Stimulated activated CD8-positive, alpha-beta memory T cell treated with anti-CD3 and anti-CD28 coated beads, Interleukin-15, amount 100 ng/mL, for 48 hours (primary cell): ENCODE measurements around the gene CCL19.
"Not testable (repeated sequence)": the region's sequence is repeated elsewhere in the genome, so short reads cannot be mapped to it uniquely, and the experiment has no call there.

Experiments used
- DNase-seq, 2 donors: peaks; one replicate each; pipeline ENCODE4 v3.0.0-alpha.2; 2020; ENCODE audit warnings: low read depth in 2 of 2

Gene CCL19

DNA sequence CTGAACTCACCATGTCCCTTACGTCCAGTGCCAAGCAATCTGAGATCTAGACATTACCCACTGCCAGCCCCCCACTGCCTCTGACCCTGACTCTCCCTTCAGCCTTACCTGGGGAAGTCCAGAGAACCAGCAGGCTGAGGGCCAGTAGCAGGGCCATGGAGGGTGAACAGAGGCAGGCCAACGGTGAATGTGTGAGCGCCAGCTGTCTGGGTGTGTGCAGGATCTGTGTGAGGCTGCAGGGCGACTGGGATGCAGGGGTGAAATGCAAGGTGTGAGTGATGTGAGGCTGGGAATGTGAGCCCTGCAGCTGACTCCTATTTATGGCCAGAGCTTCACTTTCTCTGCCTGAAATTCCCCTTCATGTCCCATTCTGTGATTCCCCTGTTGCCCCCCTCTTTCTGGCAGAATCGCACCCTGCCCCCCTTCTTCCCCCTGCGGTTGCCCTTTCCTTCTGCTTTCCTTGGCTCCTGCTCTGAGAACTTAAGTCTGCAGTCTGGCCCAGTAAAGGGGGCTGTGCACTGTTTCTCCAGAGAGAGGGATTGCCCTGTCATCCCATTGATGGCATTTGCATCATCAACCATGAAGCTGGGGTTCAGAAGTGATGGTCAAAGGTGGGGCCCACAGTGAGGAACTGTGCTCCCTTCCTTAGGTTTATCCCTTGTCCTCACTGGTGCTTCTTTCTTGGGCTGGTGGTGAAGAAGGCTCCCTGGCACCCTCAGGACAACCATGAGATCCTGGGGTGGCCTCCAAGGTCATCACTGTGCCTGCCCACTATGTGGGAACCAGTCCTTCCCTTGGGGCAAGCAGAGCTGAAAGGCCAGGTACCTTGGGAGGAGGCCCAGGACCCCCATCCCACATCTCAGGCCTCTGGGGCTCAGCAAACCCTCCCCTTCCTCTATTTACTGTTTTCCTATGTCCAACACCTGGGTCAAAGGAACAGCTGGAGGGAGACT lies at the start of gene CCL19:
CCL19 (minus strand) TSS at position 294 of the 953 bp plus-strand sequence; CDS start at position 157, 137 bp downstream.
- DNase-seq: no peak

DNA sequence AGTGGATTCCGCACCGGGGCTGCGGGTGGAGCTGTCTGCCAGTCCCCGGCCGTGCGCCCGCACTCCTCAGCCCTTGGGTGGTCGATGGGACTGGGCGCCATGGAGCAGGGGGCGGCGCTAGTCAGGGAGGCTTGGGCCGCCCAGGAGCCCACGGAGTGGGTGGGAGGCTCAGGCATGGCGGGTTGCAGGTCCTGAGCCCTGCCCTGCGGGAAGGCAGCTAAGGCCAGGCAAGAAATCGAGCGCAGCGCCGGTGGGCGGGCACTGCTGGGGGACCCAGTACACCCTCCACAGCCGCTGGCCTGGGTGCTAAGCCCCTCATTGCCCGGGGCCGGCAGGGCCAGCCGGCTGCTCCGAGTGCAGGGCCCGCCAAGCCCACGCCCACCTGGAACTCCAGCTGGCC lies 49.1 kb upstream of the CCL19 start:
- DNase-seq: not testable (repeated sequence)

DNA sequence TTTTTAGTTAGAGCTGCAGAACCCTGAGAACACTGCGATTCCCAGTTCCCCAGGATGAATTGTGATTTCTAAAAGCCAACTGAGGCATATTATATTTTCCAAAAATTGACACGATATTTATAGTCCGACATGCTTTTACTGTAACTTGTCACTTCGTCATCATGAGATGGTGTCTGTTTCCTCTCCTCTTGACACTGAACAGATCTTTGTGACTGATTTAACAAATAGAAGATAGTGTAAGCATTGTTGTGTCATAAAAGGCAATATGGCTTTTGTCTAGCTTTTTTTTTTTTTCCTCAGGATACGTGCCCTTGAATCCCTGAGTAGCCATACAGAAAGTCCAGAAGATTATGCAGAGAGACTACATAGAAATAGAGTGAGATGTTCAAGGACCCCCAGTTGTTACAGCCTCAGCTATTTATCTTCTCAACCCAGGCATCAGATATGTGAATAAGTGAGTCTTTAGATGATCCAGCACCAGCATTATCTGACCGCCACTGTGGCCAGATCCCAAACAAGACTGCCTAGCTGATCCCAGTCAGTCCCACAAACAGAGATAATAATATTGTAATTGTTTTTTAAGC lies 46.7 kb upstream of the CCL19 start:
- no peak for DNase-seq

DNA sequence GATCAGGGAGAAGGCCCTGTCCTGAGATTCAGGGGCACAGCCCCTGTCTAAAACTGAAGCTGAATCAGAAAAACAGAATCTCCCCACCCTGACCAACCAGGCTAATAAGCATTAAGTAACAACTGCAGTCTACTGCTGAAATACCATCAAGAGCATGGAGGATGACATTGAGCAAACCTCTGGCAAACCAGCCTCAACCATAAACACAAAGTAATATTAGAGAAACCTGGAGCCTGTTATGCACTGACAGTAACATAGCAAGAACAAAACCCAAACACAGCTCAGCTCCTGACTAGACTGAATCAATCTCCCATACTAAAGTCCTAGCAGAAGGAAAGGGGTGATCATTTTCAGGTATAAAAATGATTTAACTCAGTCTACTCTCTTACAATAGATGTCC lies 43.6 kb upstream of the CCL19 start:
- DNase-seq: no peak

DNA sequence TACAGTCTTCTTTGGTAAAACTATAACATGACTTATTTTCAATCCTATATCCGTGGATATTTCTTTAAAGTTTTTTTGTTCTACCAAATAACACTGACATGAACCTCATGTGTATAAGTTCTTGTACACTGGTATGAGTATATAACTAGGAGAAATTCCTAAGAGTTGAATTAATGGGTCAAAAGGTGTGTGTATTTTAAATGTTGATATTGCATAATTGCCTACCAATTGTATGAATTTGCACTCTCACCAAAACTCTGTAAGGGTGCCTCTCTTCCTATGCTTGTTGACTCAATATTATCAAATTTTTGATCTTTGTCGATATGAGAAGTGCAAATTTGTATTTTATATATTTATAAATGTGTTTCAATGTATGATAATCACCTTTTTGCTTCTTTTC lies 41.8 kb upstream of the CCL19 start:
- no peak for DNase-seq

DNA sequence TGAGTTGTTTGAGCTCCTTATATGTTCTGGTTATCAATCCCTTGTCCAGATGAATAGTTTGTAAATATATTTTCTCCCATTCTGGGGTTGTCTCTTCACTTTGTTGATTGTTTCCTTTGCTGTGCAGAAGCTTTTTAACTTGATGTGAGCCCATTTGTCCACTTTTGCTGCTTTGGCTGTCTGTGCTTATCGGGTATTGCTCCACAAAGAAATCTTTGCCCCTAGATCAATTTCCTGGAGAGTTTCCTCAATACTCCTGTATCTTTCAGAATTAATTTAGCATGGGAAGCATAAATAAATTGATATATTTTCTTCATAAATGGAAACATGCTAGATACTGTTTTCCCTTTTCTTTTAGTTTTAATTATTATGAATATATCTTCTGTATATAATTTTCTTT lies 41.4 kb upstream of the CCL19 start:
- DNase-seq: no peak

DNA sequence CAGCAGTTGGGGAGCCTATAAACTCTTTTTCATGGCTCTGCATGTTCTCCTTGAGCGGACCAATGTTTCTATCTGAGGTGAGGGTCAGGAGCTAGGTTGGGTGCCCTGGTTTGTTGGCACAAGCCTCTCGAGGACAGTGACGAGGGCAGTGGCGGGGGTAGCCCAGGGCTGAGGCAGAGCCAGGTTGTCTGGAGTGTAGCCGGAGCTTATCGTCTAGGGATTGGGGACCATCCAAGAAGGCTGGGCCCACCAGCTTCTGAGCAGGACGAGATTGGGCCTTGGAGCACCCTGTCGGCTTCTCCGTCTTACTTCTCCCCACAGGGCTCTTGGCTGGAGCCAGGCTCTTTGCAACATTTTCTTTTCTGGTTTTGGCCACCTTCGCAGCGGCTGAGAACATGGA lies 32.1 kb upstream of the CCL19 start:
- DNase-seq: no peak

DNA sequence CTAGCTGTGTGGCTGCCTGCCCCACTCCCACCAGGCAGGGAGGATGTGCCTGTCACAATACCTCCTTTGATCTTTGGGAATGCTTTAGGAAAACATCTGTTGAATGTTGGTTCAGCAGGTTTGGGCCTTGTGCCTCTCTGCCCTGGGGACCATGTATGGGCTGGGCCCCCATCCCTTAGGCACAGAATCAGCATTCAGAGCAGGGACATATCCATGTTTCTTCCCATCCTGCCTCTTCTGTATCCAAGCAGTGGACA lies 28.6 kb upstream of the CCL19 start:
- DNase-seq: not testable (repeated sequence)

DNA sequence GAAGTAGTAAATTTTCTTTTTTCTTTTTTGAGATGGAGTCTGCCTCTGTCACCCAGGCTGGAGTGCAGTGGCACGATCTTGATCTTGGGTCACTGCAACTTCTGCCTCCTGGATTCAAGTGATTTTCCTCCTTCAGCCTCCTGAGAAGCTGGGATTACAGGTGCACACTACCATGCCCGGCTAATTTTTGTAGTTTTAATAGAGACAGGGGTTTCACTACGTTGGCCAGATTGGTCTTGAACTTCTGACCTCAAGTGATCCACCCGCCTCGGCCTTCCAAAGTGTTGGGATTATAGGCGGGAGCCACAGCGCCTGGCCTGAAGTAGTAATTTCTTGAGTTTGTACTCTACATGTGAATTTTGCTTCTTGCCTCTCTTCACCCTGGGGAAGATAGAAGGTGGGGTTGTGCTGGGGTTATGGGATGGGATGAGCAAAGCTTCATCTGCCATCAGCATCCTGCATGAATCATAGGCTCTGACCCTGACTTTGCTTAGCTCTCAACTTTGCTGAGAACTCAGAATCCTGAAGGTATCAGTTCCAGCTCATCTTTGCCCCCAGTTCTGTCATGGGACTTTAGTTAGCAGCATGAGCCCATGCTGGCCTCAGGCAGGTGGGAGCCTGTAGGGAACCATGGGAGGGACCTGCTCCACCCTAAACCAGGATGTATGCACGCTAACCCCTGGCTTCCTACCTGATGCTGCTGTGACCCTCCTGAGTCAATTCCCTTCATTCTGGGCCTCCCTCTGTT lies 28.1 kb upstream of the CCL19 start:
- DNase-seq: no peak

DNA sequence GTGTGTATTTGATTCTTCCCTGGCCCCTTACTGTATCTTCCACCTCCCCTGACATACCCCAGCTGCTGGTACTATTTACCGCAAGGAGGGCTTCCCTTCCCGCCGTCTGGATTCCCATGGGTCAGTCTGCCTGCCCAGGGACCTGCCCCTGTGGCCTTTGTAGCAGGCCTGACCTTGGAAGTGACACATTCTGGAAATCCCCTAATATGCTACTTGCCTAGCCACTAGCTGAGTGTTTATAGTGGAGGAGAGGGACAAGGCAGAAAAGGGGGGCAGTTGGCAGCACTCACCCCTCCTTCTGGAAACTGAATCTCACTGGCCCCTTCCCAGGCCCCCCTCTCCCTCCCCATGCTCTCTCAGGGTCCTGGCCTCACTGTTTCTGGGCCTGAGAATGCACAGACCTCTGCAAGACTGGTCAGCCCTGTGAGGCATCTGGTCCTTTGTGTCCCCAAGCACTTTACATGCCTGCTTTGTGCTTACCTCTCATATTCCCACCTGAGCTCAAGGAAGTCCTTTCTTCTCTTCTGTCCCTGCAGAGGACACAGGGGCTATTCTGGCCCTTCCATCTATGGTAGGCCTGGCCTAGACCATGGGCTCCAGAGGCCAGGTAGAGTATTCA lies 27.0 kb upstream of the CCL19 start:
- DNase-seq: no peak

DNA sequence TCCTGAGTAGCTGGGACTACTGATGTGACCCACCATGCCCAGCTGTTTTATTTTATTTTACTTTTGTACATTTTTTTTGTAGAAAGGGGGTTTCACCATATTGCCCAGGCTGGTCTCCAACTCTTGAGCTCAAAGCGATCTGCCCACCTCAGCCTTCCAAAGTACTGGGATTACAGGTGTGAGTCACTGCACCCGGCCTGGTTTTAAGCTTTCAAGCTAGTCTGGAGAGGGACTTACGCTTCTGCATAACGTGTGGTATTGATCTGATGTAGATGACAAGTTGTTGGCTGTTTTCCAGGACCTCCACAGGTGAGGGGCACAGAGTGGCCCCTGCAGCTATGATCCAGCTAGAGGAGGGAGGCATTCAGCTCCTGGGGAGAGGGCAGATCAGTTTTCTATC lies 25.6 kb upstream of the CCL19 start:
- no peak for DNase-seq

DNA sequence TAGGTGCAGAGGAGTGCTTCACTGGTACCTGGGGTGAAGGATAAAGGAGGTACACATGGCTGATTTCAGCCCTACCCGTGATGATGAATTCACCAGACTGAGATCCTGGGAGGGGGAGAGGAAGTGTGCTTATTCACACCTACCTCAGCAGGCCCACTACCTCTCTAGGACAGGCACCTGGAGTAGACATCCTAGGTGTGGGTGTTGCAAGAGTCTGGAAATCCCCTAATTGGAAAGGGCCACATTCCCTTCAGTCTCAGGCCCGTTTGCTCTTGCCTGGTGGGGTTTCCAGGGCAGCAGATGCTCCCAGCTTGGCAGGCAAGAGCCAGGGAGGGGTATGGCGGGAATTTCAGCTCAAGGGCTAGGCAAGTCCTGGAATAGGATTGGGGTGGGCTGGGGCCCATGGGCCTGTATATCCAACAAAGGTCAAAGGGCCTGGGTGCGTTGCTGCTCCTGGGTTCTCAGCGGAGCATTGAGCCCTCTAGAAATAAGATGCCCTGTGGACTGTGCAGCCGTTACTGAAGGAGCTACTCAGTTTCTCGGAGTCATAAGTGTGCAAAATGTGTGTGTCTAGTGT lies 24.7 kb upstream of the CCL19 start:
- DNase-seq: no peak

DNA sequence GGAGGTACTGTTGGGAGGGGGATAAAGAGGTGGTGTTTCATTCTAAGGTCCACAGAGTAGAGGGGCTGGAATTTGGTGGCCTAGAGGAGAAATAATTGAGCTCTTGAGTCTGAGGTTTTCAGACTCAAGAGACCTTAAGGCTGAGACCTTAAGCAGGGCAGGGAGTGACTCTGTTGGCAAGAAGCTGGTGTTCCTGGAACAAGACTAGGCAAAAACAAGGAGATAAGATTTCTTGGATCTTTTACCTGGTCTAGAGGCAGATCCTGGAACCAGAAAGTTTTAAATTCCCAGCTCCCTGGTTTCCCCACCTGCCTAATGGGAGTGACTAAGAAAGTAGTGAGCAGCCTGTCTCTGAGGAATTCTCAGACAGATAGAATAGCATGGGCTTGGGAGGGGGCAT lies 22.9 kb upstream of the CCL19 start:
- no peak for DNase-seq

DNA sequence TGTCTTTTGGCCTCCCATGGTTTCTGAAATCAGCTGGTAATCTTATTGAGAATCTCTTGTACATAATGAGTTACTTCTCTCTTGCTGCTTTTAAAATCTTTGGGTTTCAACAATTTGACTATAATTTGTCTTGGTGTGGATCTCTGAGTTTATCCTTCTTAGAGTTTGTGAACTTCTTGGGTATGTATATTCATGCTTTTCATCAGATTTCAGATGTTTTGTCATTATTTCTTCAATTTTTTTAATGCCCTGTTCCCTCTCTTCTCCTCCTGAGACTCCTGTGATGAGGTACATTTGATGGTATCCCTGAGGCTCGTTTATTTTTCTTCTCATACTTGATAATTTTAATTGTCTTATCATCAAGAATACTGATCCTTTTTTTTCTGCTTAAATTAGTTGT lies 21.1 kb upstream of the CCL19 start:
- DNase-seq: no peak

DNA sequence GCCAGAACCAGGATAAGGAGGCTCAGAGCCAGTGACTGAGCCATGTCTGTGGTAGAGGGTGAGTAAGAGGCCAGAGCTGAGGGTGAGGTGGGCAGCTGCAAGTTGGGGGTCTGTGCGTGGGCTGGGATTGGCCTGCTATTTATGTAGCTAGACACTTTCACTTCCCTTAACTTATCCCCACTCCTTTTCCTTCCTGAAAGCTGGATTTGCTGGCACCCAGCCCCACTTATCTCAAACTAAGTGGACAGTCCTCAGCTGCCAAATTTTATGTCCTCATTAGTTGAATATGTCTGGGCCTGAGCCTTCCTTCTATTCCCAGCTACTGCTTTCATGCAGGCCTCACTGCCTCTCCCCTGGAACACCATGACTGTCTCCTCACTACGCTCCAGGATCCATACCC lies 18.9 kb upstream of the CCL19 start, which contains the start of gene CCL21:
CCL21 (minus strand) TSS at position 114 of the 400 bp plus-strand sequence; CDS start at position 44, 70 bp downstream.
- no peak for DNase-seq

DNA sequence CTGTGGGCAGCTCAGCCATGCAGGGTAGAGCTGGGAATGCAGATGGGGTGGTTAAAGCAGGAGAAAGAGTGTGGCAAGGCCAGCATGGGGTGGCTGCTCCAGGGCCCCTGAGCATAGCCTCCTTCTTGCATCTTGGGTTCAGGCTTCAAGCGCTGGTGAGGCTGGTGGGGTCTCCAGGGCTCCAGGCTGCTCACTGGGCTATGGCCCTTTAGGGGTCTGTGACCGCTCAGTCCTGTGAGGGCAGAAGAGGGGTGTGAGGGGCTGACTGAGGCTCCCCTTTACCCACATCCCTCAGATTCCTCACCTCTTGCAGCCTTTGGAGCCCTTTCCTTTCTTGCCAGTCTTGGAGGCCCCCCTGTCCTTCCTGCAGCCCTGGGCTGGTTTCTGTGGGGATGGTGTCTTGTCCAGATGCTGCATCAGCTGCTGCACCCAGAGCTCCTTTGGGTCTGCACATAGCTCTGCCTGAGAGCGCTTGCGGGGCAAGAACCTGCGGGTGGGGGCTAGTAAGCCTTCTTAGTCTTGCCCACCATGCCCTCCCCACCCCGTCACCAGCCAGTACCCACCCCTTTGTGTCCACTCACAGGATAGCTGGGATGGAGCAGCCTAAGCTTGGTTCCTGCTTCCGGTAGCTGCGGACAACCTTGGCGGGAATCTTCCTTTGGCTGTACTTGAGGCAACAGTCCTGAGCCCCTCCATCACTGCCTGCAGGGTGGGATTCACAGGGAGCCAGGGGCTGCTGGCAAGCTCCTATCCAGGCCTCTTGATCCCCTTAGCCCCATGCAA lies 18.3 kb upstream of the CCL19 start:
- no peak for DNase-seq

DNA sequence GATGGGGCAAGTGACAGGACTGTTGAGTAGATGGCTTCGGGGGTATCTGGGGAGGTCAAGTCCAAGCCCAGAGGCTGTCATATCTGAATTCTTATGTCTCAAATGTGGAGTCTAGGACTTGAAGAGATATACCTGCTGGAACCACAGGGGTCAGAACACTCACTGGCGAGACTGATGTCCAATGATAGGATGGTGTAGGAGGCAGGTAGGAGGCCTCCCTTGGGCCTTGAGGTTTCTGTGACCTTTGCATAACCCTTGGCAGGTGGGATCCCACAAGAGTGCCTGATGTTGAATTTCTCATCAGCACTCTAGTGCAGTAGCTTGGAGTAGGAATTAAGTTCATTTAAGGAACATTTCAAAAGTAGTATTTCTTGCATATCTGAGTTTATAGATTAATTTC lies 16.1 kb upstream of the CCL19 start:
- DNase-seq: no peak

DNA sequence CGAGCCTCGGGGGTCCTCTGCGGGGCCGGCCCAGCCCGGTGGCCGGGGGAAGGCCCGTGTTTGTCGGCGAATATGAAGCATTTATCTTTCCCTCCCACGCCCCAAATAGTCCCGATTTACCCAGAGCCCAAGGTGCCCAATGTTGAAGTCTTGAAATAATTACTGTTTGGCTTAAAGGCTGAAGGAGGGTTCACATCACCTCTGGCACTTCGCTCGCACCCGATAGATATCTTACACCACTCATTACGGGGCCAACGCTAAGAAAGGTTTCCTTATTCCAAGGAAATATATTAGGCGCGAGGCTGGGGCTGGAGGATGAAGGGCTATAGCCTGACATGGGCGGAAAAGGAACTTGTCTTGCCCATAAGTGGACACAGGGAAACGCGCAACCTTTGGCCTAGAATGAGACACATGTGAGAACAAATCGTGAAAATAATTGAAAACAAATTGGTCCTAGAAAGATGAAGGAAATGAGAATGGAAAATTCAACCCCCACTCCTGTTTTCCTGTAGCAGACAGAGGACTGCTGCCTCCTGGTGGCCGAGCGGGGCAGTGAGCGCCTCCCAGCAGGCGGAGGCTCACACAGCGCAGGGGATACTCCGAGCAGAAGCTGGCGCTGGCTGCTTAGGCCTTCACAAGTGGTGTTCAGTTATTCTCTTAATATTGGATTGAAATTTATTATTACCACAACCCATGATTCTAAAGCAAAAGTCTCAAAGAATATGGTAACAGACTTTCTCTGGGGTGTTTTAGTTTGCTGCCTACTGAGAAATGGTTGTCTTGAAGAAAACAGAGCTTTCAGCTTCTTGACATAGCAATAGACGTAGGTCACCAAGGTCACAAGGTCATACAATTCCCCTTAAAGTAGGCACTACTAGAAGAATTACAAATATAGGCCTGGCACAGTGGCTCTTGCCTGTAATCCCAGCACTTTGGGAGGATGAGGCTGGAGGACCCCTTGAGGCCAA lies 11.0 kb upstream of the CCL19 start:
- peak; percentile 66 to 68 for DNase-seq

DNA sequence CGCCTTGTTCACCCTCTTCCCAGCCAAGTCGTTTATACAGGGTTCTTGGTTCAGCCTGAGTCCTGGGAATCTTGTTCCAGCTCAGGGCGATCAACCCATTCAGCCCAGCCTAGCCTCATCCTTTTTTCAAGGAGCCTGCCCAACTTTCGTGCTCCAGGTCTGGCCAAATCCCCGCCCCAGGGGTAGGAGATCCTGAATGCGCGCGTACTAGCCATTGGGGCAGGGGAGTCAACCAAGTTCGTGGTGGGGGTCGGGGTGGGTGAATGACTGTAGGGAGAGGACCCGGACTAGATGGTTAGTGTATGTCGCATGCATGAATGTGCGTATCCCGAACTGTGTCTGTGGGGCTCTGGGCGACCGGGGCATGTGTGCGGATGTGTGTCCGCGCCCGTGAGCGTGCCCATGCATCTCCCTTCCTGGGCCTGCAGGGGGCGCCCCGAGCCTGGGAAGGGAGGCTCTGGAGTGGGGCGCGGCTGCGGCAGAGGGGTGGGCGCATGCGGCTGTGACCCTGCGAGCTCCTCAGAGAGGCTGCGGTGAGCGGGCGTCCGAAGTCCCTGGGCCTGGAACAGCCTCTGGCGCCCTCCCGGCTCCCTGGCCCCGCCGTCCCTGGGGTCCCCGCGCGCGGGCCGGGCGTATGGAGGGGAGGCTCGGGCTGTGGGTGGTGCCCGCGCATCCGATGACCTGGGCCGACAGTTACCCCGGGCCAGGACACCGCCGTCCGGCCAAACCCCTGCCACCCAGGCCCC lies 10.1 kb upstream of the CCL19 start:
- peak; percentile 55 to 65 for DNase-seq
